ENCODE data around the gene INPP5A. TPM values are rescaled to one million over a fixed set of nuclear protein-coding genes. Genes with fewer than 3 reads are reported as not detected.
"Not testable (repeated sequence)": the region's sequence is repeated elsewhere in the genome, so short reads cannot be mapped to it uniquely, and the experiment has no call there.

Gene INPP5A
- total RNA-seq, 6 donors from 2014 or later = 28.6 to 81.7 (median 44.8) TPM

DNA sequence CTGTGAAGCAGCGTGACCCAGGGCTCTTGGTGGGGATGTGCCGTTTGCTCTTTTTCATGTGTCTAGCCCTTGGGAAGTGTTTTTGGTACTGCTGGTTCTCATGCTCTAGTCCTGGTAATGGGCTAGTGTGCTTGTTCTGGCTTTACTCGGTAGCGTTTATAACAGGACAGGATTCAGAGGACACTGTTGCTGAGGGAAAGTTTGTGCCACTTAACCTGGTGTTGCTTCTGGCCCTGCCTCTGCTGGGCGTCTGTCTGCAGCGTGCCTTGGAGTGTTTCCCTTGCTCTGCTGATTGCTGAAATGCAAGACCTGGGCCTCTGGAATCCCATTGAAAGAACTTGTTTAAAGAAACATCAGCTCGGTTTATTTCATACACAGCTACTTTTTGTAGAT is 35.0 kb downstream of the INPP5A start:
- Histone ChIP-seq H3K36me3 (no peaks in the 10 kb centered on the region), H3K4me1 (peaks cover 50 to 60% (median 52%) of the 10 kb centered on the region in 4 donors), H3K4me3 (no peak overlapping the region), H3K27ac (peak overlapping the region in 1 of 4 donors; percentile 28), H3K9me3 (no peaks in the 10 kb centered on the region), H3K27me3 (no peaks in the 10 kb centered on the region)
- TF ChIP-seq EP300 (IDR thresholded peaks at IDR 0.05) = no peak
- no peak for ATAC-seq (ENCODE audit: low FRiP score in 2 of 2)
- WGBS, 2 donors = 39 to 48% methylated on average over 3 to 7 of the region's 7 CpGs
- no peak for DNase-seq

GRCh38 chr10:132572946-132573345 is 35.4 kb downstream of the INPP5A start:
- H3K4me3 ChIP-seq; ATAC-seq (ENCODE audit: low FRiP score in 2 of 2); H3K36me3 ChIP-seq; H3K27ac ChIP-seq; DNase-seq; H3K9me3 ChIP-seq; H3K27me3 ChIP-seq: not testable (repeated sequence)
- peaks cover 53 to 64% (median 55%) of the 10 kb centered on the region in 4 donors for H3K4me1 ChIP-seq
- 96% methylated on average over 12 of the region's 12 CpGs for WGBS, 2 donors

GRCh38 chr10:132574288-132574687 is 36.7 kb downstream of the INPP5A start:
- no peak overlapping the region for H3K27ac ChIP-seq
- TF ChIP-seq POLR2AphosphoS5 (IDR thresholded peaks at IDR 0.05) (no peak), POLR2A (IDR thresholded peaks at IDR 0.05) (no peak), EP300 (IDR thresholded peaks at IDR 0.05) (no peak)
- TF ChIP-seq, protein P1, sequence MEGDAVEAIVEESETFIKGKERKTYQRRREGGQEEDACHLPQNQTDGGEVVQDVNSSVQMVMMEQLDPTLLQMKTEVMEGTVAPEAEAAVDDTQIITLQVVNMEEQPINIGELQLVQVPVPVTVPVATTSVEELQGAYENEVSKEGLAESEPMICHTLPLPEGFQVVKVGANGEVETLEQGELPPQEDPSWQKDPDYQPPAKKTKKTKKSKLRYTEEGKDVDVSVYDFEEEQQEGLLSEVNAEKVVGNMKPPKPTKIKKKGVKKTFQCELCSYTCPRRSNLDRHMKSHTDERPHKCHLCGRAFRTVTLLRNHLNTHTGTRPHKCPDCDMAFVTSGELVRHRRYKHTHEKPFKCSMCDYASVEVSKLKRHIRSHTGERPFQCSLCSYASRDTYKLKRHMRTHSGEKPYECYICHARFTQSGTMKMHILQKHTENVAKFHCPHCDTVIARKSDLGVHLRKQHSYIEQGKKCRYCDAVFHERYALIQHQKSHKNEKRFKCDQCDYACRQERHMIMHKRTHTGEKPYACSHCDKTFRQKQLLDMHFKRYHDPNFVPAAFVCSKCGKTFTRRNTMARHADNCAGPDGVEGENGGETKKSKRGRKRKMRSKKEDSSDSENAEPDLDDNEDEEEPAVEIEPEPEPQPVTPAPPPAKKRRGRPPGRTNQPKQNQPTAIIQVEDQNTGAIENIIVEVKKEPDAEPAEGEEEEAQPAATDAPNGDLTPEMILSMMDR (IDR thresholded peaks at IDR 0.05) = no peak
- H3K4me1 ChIP-seq = peaks cover 63 to 74% (median 66%) of the 10 kb centered on the region in 4 donors
- H3K27me3 ChIP-seq = no peaks in the 10 kb centered on the region
- H3K4me3 ChIP-seq = no peak overlapping the region
- DNase-seq = no peak
- H3K9me3 ChIP-seq = no peaks in the 10 kb centered on the region
- 95 to 98% methylated on average over 8 of the region's 8 CpGs for WGBS, 2 donors
- no peak for ATAC-seq (ENCODE audit: low FRiP score in 2 of 2)
- no peaks in the 10 kb centered on the region for H3K36me3 ChIP-seq

DNA sequence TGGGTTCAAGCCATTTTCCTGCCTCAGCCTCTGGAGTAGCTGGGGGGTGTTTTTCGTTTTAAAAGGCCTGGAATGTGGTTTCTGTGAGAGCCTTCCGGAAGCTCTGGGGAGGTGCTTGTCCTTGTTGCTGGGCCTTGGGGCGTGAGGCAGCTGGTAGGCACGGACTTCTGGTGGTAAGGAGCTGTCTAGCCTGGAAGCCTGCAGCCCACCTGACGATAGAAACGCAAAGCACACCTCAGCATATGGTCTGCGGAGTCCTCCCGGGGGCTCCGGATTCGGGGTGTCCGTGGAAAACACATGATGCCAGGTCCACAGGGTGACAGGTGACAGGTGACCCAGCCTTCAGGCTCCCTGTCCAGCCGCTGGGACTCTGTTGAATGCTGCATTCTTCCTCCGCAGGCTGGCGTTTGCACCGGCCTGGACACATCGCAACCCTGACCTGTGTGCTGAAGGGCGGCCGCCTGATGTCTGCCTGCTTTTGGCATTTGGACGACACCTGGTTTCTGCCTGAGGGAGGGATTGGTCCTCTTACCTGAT is 37.3 kb downstream of the INPP5A start:
- peak overlapping the region in 2 of 4 donors; percentile 18 to 50 for H3K27ac ChIP-seq
- H3K4me3 ChIP-seq = no peak overlapping the region
- no peaks in the 10 kb centered on the region for H3K27me3 ChIP-seq
- 54 to 66% methylated on average over 14 to 18 of the region's 19 CpGs for WGBS, 2 donors
- ATAC-seq (ENCODE audit: low FRiP score in 2 of 2) (no peak), DNase-seq (no peak)
- H3K9me3 ChIP-seq = no peaks in the 10 kb centered on the region
- TF ChIP-seq, protein P1 (IDR thresholded peaks at IDR 0.05) = no peak
- TF ChIP-seq POLR2A (IDR thresholded peaks at IDR 0.05) = no peak
- peaks cover 63 to 74% (median 66%) of the 10 kb centered on the region in 4 donors for H3K4me1 ChIP-seq
- no peaks in the 10 kb centered on the region for H3K36me3 ChIP-seq

DNA sequence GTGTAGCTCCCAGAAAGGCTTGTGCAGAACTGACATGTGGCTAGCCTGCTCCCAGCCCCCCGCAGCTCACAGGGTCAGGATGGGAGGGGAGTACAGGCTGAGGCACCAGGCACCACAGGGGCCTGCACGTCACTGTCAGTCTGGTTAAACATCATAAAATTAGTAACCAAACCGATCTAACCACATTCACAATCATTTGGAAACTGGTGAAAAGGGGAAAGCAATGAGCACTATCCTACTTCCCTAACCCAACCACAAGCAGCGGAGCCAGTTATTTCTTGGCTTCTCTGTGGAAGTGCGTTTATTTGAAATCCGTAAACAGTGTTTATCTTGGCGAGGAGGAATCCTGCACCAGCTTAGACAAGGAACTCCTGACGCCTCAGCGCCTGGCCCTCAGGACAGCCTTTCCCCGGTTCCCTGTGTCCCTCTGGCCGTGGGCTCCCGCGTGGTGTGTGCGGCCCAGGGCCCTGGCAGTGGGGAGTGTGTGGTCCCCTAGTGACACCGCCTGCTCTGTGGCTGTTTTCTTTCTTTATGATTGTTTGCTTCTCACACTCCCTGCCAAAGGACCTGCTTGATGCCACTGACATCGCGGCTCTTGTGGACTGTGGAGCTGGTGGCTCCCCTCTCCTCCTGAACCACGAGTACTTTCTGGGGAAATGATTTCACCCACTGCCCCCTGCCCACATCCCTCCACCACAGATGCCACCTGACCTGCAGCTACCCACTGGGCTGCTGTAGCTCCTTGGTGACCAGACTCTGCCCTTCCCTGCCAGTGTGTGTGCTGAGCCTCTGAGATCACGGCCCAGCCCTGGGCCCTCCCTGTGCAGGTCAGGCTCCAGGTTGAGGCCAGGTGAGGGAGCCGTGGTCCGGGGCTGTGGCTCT is 38.0 kb downstream of the INPP5A start:
- Histone ChIP-seq H3K27me3 (no peaks in the 10 kb centered on the region), H3K4me3 (no peak overlapping the region), H3K36me3 (no peaks in the 10 kb centered on the region), H3K27ac (peak overlapping the region; percentile 18 to 50 (median 38)), H3K4me1 (peaks cover 63 to 68% (median 66%) of the 10 kb centered on the region in 4 donors), H3K9me3 (no peaks in the 10 kb centered on the region)
- no peak for TF ChIP-seq POLR2AphosphoS5 (IDR thresholded peaks at IDR 0.05)
- TF ChIP-seq, protein P1 (IDR thresholded peaks at IDR 0.05) = no peak
- no peak for TF ChIP-seq POLR2A (IDR thresholded peaks at IDR 0.05)
- no peak for TF ChIP-seq EP300 (IDR thresholded peaks at IDR 0.05)
- 12 to 21% methylated on average over 13 to 21 of the region's 21 CpGs for WGBS, 2 donors
- peak; percentile 32 to 48 for ATAC-seq (ENCODE audit: low FRiP score in 2 of 2)
- DNase-seq = peak in 1 of 2 donors; percentile 56

Data from upper lobe of left lung (tissue), 6 donors.